H4 (cell line): ENCODE measurements around the gene ZNF200. TPM values are rescaled to one million over a fixed set of nuclear protein-coding genes. Genes with fewer than 3 reads are reported as not detected.

Source experiments
- DNase-seq: peaks from one replicate; pipeline ENCODE4 v3.0.0-alpha.2; 2015; ENCODE audit warnings: low spot score
- total RNA-seq: library from RNA; depleted of rRNA; stranded (reverse); fragments of >200 nt; shearing (Covaris generic); gene quantifications from 2 replicates; pipeline ENCODE4 v1.2.3, GENCODE V29; 2014; rRNA removed

Gene ZNF200
- total RNA-seq, 1 experiment from 2014 or later, result 11.5 TPM

GRCh38 chr16:3179651-3180050, 55.3 kb downstream of the ZNF200 start:
- no peak for DNase-seq

GRCh38 chr16:3175157-3176093, 59.5 kb downstream of the ZNF200 start:
- peak; percentile 52 for DNase-seq

- DNase-seq, result no peak
These were observed 60.3 kb downstream of the ZNF200 start for GRCh38 chr16:3174618-3175148.

GRCh38 chr16:3173892-3174617, 60.9 kb downstream of the ZNF200 start:
- DNase-seq, result no peak

Other genes with a start within 250 kb of the ZNF200 start
- gene CLDN9, start 222.2 kb downstream of the ZNF200 start, total RNA-seq, result not detected in 2 replicates
- 2.0 TPM in 1 of 2 replicates, not detected in the other for gene CLDN6, start 217.0 kb downstream of the ZNF200 start, total RNA-seq
- 312 and 417 TPM in 2 replicates for gene TNFRSF12A, start 214.8 kb downstream of the ZNF200 start, total RNA-seq
- gene HCFC1R1, start 211.2 kb downstream of the ZNF200 start, total RNA-seq, result 64.6 and 93.1 TPM in 2 replicates
- 43.5 and 48.2 TPM in 2 replicates for gene THOC6, start 211.1 kb downstream of the ZNF200 start, total RNA-seq
- 0.25 TPM in 1 of 2 replicates, not detected in the other for gene BICDL2, start 198.2 kb downstream of the ZNF200 start, total RNA-seq
- 0.87 and 0.94 TPM in 2 replicates for gene MMP25, start 188.6 kb downstream of the ZNF200 start, total RNA-seq
- 15.8 and 24.1 TPM in 2 replicates for gene IL32, start 169.5 kb downstream of the ZNF200 start, total RNA-seq
- not detected in 2 replicates for gene ZSCAN10, start 135.9 kb downstream of the ZNF200 start, total RNA-seq
- 5.2 and 8.6 TPM in 2 replicates for gene ZNF205, start 122.6 kb downstream of the ZNF200 start, total RNA-seq
- gene ZNF213, start 100.1 kb downstream of the ZNF200 start, total RNA-seq, result 2.0 and 3.9 TPM in 2 replicates
- 0.81 TPM in 1 of 2 replicates, not detected in the other for gene OR1F1, start 47.0 kb downstream of the ZNF200 start, total RNA-seq
- 1.2 TPM in 1 of 2 replicates, not detected in the other for gene MEFV, start 21.5 kb upstream of the ZNF200 start, total RNA-seq
- gene ZNF263, start 48.3 kb upstream of the ZNF200 start, total RNA-seq, result 24.4 and 28.8 TPM in 2 replicates
- 4.9 and 5.4 TPM in 2 replicates for gene TIGD7, start 70.3 kb upstream of the ZNF200 start, total RNA-seq
- 21.7 and 23.5 TPM in 2 replicates for gene ZNF75A, start 70.3 kb upstream of the ZNF200 start, total RNA-seq
- not detected in 2 replicates for gene OR2C1, start 120.7 kb upstream of the ZNF200 start, total RNA-seq
- 14.6 and 17.6 TPM in 2 replicates for gene ZSCAN32, start 165.8 kb upstream of the ZNF200 start, total RNA-seq
- 9.7 and 11.2 TPM in 2 replicates for gene ZNF174, start 166.1 kb upstream of the ZNF200 start, total RNA-seq
- gene ZNF597, start 208.3 kb upstream of the ZNF200 start, total RNA-seq, result 0.90 and 1.1 TPM in 2 replicates
- gene NAA60, start 208.5 kb upstream of the ZNF200 start, total RNA-seq, result 2.7 and 8.7 TPM in 2 replicates